ENCODE results near the gene INAFM2. TPM values are rescaled to one million over a fixed set of nuclear protein-coding genes. Genes with fewer than 3 reads are reported as not detected.
A peak's percentile ranks its signal among the peaks of the same experiment; 100 is the strongest.

INAFM2 gene
- polyA plus RNA-seq, 2 of the 4 experiments (the other 2 are of a cell fraction) = 2.8 to 3.8 TPM

DNA sequence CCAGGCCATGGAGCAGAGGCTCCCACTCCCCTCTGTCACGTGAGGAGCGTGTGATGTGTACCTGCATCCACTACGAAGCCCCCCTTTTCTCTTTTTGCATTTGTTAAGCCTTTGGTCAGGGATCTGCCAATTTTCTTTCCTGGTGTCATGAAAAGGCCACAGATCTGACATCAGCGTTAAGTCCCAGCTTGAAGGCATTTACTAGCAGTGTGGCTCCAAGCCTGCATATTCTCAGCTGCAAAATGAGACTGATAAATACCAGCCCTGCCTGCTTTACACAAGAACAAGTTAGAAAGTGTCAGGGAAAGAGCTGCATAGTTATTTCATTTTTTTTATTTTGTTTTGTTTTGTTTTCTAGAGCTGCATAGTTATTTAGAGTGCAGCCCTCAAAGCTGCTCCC, 38.3 kb upstream of the INAFM2 start:
- no peak overlapping the region for H3K27ac ChIP-seq
- ChIA-PET POLR2A (no interaction called here), CTCF (interaction anchor here (0.8 to 2.3 kb wide), 7 partner anchors 8 to 136 kb away, joined by 3 to 18 read pairs (median 5); no protein-coding TSS in a partner anchor)
- FAIRE-seq (no peak), ATAC-seq (no peak), DNase-seq (ENCODE audit: low read depth in 1 of 2, low spot score in 1 of 2) (no peak)
- no peaks in the 10 kb centered on the region for H3K9me3 ChIP-seq
- no peak overlapping the region for H3K4me3 ChIP-seq
- peaks cover 15% of the 10 kb centered on the region; the same call in 2 of the 3 replicates for H3K4me1 ChIP-seq
- no peak overlapping the region for H3K4me2 ChIP-seq
- WGBS (ENCODE audit: missing lambda C conversion rate) = 60% methylated on average over 4 of the region's 4 CpGs
- no peak for TF ChIP-seq JUN (IDR thresholded peaks at IDR 0.05)
- TF ChIP-seq CEBPB (IDR thresholded peaks at IDR 0.05) = no peak
- no peak for TF ChIP-seq SMC3 (IDR thresholded peaks at IDR 0.05)
- no peak for TF ChIP-seq POLR2AphosphoS2 (conservative IDR thresholded peaks at IDR 0.05; ENCODE audit: low read length)
- no peak for TF ChIP-seq RNF2 (IDR thresholded peaks at IDR 0.05; ENCODE audit: borderline replicate concordance, low read depth)
- no peak for TF ChIP-seq POLR2A (IDR thresholded peaks at IDR 0.05; ENCODE audit: low read length)
- TF ChIP-seq, protein P1, sequence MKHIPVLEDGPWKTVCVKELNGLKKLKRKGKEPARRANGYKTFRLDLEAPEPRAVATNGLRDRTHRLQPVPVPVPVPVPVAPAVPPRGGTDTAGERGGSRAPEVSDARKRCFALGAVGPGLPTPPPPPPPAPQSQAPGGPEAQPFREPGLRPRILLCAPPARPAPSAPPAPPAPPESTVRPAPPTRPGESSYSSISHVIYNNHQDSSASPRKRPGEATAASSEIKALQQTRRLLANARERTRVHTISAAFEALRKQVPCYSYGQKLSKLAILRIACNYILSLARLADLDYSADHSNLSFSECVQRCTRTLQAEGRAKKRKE (CRISPR knock-in tag; IDR thresholded peaks at IDR 0.05; ENCODE audit: low read depth) = no peak
- no peak for TF ChIP-seq MAFK (IDR thresholded peaks at IDR 0.05; ENCODE audit: partially characterized antibody)
- no peak for TF ChIP-seq RFX5 (IDR thresholded peaks at IDR 0.05)
- TF ChIP-seq FOXS1 (CRISPR knock-in tag; IDR thresholded peaks at IDR 0.05) = no peak
- no peak for TF ChIP-seq ZSCAN20 (CRISPR knock-in tag; IDR thresholded peaks at IDR 0.05)
- TF ChIP-seq, protein P2, sequence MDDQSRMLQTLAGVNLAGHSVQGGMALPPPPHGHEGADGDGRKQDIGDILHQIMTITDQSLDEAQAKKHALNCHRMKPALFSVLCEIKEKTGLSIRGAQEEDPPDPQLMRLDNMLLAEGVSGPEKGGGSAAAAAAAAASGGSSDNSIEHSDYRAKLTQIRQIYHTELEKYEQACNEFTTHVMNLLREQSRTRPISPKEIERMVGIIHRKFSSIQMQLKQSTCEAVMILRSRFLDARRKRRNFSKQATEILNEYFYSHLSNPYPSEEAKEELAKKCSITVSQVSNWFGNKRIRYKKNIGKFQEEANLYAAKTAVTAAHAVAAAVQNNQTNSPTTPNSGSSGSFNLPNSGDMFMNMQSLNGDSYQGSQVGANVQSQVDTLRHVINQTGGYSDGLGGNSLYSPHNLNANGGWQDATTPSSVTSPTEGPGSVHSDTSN (IDR thresholded peaks at IDR 0.05) = no peak
- TF ChIP-seq, protein P3, sequence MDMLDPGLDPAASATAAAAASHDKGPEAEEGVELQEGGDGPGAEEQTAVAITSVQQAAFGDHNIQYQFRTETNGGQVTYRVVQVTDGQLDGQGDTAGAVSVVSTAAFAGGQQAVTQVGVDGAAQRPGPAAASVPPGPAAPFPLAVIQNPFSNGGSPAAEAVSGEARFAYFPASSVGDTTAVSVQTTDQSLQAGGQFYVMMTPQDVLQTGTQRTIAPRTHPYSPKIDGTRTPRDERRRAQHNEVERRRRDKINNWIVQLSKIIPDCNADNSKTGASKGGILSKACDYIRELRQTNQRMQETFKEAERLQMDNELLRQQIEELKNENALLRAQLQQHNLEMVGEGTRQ (IDR thresholded peaks at IDR 0.05) = no peak
- no peak for TF ChIP-seq HOXA7 (CRISPR knock-in tag; IDR thresholded peaks at IDR 0.05)
- no peak for TF ChIP-seq BCL3 (IDR thresholded peaks at IDR 0.05)
- TF ChIP-seq, protein P4, sequence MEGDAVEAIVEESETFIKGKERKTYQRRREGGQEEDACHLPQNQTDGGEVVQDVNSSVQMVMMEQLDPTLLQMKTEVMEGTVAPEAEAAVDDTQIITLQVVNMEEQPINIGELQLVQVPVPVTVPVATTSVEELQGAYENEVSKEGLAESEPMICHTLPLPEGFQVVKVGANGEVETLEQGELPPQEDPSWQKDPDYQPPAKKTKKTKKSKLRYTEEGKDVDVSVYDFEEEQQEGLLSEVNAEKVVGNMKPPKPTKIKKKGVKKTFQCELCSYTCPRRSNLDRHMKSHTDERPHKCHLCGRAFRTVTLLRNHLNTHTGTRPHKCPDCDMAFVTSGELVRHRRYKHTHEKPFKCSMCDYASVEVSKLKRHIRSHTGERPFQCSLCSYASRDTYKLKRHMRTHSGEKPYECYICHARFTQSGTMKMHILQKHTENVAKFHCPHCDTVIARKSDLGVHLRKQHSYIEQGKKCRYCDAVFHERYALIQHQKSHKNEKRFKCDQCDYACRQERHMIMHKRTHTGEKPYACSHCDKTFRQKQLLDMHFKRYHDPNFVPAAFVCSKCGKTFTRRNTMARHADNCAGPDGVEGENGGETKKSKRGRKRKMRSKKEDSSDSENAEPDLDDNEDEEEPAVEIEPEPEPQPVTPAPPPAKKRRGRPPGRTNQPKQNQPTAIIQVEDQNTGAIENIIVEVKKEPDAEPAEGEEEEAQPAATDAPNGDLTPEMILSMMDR (IDR thresholded peaks at IDR 0.05) = no peak
- TF ChIP-seq, protein P5, sequence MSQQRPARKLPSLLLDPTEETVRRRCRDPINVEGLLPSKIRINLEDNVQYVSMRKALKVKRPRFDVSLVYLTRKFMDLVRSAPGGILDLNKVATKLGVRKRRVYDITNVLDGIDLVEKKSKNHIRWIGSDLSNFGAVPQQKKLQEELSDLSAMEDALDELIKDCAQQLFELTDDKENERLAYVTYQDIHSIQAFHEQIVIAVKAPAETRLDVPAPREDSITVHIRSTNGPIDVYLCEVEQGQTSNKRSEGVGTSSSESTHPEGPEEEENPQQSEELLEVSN (IDR thresholded peaks at IDR 0.05; ENCODE audit: borderline replicate concordance, low read depth) = no peak
- no peak for TF ChIP-seq TP53 (CRISPR knock-in tag; IDR thresholded peaks at IDR 0.05)

- H3K4me2 ChIP-seq = no peak overlapping the region
- ChIA-PET CTCF (interaction anchor here (0.7 to 2.3 kb wide), 10 partner anchors 8 to 136 kb away, joined by 3 to 18 read pairs (median 4); no protein-coding TSS in a partner anchor), POLR2A (no interaction called here)
- DNase-seq (ENCODE audit: low read depth in 1 of 2, low spot score in 1 of 2) = no peak
- no peaks in the 10 kb centered on the region for H3K9me3 ChIP-seq
- H3K4me3 ChIP-seq = no peak overlapping the region
- peaks cover 15% of the 10 kb centered on the region; the same call in 2 of the 3 replicates for H3K4me1 ChIP-seq
- 0 out of 6 replicates have a peak overlapping the region, but pooled peaks of 1 of the 2 experiments have one; percentile 31 for H3K27ac ChIP-seq
- 20% methylated on average over 1 of the region's 1 CpG for WGBS (ENCODE audit: missing lambda C conversion rate)
- ATAC-seq = no peak
- TF ChIP-seq, protein P3 (IDR thresholded peaks at IDR 0.05) = no peak
- no peak for FAIRE-seq
These were observed 37.9 kb upstream of the INAFM2 start for GRCh38 chr15:40285554-40286011.
